HepG2 (cell line): ENCODE measurements around the gene NCKIPSD. TPM values are rescaled to one million over a fixed set of nuclear protein-coding genes. Genes with fewer than 3 reads are reported as not detected.

Experiments used
- FOXJ3 ChIP-seq: sonication (generic); formaldehyde crosslinking; IDR thresholded peaks from 2 replicates; pipeline ENCODE4 v1.4.0; 2020; ENCODE audit warnings: missing genetic modification reagents, mild to moderate bottlenecking, borderline replicate concordance
- HMG20B ChIP-seq: conservative IDR thresholded peaks from 2 replicates; pipeline ENCODE4 v1.6.1; 2016; ENCODE audit warnings: missing genetic modification reagents, missing compliant biosample characterization
- HMGXB4 ChIP-seq, 2 experiments: sonication (generic) in 1 of 2; formaldehyde crosslinking in 1 of 2; IDR thresholded peaks; 2 replicates each; pipeline versions ENCODE4 v1.4.0 to v1.6.1; 2018 to 2020; ENCODE audit warnings: missing genetic modification reagents in 2 of 2, borderline replicate concordance in 1 of 2, low read depth in 1 of 2, mild to moderate bottlenecking in 1 of 2, missing biosample characterization in 1 of 2
- HOXA7 ChIP-seq: sonication (generic); formaldehyde crosslinking; IDR thresholded peaks from 2 replicates; pipeline ENCODE4 v1.8.1; 2022; ENCODE audit warnings: mild to moderate bottlenecking, missing genetic modification reagents, moderate library complexity
- KDM5B ChIP-seq: sonication (generic); formaldehyde crosslinking; IDR thresholded peaks from 2 replicates; pipeline ENCODE4 v1.4.0; 2020; ENCODE audit warnings: missing genetic modification reagents, mild to moderate bottlenecking, borderline replicate concordance
- MXD4 ChIP-seq: IDR thresholded peaks from 2 replicates; pipeline ENCODE4 v1.6.1; 2016; ENCODE audit warnings: mild to moderate bottlenecking, missing biosample characterization, missing genetic modification reagents
- PHF21A ChIP-seq: sonication (generic); formaldehyde crosslinking; IDR thresholded peaks from 2 replicates; pipeline ENCODE4 v1.5.0; 2020; ENCODE audit warnings: mild to moderate bottlenecking, missing genetic modification reagents
- POLR2AphosphoS5 ChIP-seq: IDR thresholded peaks from 2 replicates; pipeline ENCODE4 v1.6.1; 2012; ENCODE audit warnings: low read depth, low read length
- THRA ChIP-seq: sonication (generic); formaldehyde crosslinking; IDR thresholded peaks from 2 replicates; pipeline ENCODE4 v1.4.0; 2020; ENCODE audit warnings: missing genetic modification reagents, borderline replicate concordance
- ZBTB7B ChIP-seq: sonication (generic); formaldehyde crosslinking; IDR thresholded peaks from 2 replicates; pipeline ENCODE4 v1.4.0; 2020; ENCODE audit warnings: missing genetic modification reagents
- ZNF230 ChIP-seq: sonication (generic); formaldehyde crosslinking; IDR thresholded peaks from 2 replicates; pipeline ENCODE4 v1.4.0; 2020; ENCODE audit warnings: mild to moderate bottlenecking, missing genetic modification reagents
- ZNF609 ChIP-seq: sonication (generic); formaldehyde crosslinking; IDR thresholded peaks from 2 replicates; pipeline ENCODE4 v1.4.0; 2020; ENCODE audit warnings: mild to moderate bottlenecking, missing genetic modification reagents, borderline replicate concordance
- ZNF790 ChIP-seq: sonication (generic); formaldehyde crosslinking; IDR thresholded peaks from 2 replicates; pipeline ENCODE4 v1.8.0; 2022; ENCODE audit warnings: missing genetic modification reagents, mild to moderate bottlenecking, borderline replicate concordance
- polyA plus RNA-seq, 8 experiments: library from polyadenylated mRNA; depleted of rRNA in 3 of 8; stranded (reverse) in 7 of 8; unstranded in 1 of 8; fragments of >200 nt; fragmentation: Illumina TruSeq in 4 of 8; extraction: Trizol in 4 of 8; gene quantifications; 2 replicates each; pipeline versions ENCODE4 v1.2.1 to v1.2.3, GENCODE V29; 2011 to 2016; ENCODE audit warnings: low read depth in 4 of 8, missing spikeins in 1 of 8, mixed read lengths in 1 of 8; ENCODE audit not compliant: insufficient read depth in 1 of 8
- total RNA-seq, 5 experiments: library from RNA; depleted of rRNA; stranded (reverse); fragments of >200 nt; fragmentation: Illumina TruSeq; extraction: Trizol; gene quantifications; 2 replicates each; pipeline ENCODE4 v1.2.3, GENCODE V29; 2016; ENCODE audit warnings: low read depth in 1 of 5
- TF ChIP-seq, protein P1 (sequence below): IDR thresholded peaks from 2 replicates; pipeline ENCODE4 v1.6.1; 2016; ENCODE audit warnings: missing biosample characterization, missing genetic modification reagents, low read depth
- TF ChIP-seq, protein P2 (sequence below): sonication (generic); formaldehyde crosslinking; IDR thresholded peaks from 2 replicates; pipeline ENCODE4 v1.4.0; 2020; ENCODE audit warnings: missing genetic modification reagents

NCKIPSD gene
- total and polyA plus RNA-seq, 2 of the 13 experiments (the other 11 are each of a cell fraction or from before 2014, with no cell fraction given) = 13.5 to 35.2 TPM

- TF ChIP-seq ZNF609 (CRISPR knock-in tag) (no peak; the same call in 1 of the 2 replicates), MXD4 (CRISPR knock-in tag) (peak; percentile 92), ZNF790 (no peak; the same call in 1 of the 2 replicates), HOXA7 (CRISPR knock-in tag) (no peak), ZBTB7B (CRISPR knock-in tag) (peak; percentile 10; the same call in 1 of the 2 replicates), HMGXB4 (CRISPR knock-in tag; IDR thresholded peaks at IDR 0.05; ENCODE audit: borderline replicate concordance in 1 of 2, low read depth in 1 of 2) (peak; percentile 99 to 100), HMG20B (CRISPR knock-in tag) (no peak), THRA (CRISPR knock-in tag) (no peak), POLR2AphosphoS5 (peak; percentile 82), ZNF230 (0 out of 2 replicates have a peak, but pooled peaks have one; percentile 52), FOXJ3 (CRISPR knock-in tag) (no peak), PHF21A (CRISPR knock-in tag) (peak; percentile 49; the same call in 1 of the 2 replicates), KDM5B (CRISPR knock-in tag) (peak; percentile 94)
- TF ChIP-seq, protein P1, sequence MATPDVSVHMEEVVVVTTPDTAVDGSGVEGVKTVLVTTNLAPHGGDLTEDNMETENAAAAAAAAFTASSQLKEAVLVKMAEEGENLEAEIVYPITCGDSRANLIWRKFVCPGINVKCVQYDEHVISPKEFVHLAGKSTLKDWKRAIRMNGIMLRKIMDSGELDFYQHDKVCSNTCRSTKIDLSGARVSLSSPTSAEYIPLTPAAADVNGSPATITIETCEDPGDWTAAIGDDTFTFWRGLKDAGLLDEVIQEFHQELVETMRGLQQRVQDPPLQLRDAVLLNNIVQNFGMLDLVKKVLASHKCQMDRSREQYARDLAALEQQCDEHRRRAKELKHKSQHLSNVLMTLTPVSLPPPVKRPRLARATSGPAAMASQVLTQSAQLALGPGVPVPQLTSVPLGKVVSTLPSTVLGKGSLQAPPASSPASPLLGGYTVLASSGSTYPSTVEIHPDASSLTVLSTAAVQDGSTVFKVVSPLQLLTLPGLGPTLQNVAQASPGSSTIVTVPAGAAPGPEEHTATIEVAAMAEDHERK = peak; percentile 58; the same call in 1 of the 2 replicates
- TF ChIP-seq, protein P2, sequence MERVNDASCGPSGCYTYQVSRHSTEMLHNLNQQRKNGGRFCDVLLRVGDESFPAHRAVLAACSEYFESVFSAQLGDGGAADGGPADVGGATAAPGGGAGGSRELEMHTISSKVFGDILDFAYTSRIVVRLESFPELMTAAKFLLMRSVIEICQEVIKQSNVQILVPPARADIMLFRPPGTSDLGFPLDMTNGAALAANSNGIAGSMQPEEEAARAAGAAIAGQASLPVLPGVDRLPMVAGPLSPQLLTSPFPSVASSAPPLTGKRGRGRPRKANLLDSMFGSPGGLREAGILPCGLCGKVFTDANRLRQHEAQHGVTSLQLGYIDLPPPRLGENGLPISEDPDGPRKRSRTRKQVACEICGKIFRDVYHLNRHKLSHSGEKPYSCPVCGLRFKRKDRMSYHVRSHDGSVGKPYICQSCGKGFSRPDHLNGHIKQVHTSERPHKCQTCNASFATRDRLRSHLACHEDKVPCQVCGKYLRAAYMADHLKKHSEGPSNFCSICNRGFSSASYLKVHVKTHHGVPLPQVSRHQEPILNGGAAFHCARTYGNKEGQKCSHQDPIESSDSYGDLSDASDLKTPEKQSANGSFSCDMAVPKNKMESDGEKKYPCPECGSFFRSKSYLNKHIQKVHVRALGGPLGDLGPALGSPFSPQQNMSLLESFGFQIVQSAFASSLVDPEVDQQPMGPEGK (CRISPR knock-in tag) = peak; percentile 37
These were observed at the start of gene NCKIPSD (continued) for GRCh38 chr3:48685603-48686511.
